Duodenal mucosa (tissue), 2 donors: ENCODE results near the gene ALG12.

Experiments used
- H3K27ac ChIP-seq: one replicate; pipeline ENCODE4 v1.7.0; 2013; ENCODE audit warnings: low read depth, low read length
- H3K27me3 ChIP-seq, 2 donors: one replicate each; pipeline ENCODE4 v1.7.0; 2013; ENCODE audit warnings: low read length in 2 of 2, control low read depth in 1 of 2; ENCODE audit not compliant: insufficient read depth in 2 of 2, control insufficient read depth in 1 of 2
- H3K36me3 ChIP-seq, 2 donors: one replicate each; pipeline ENCODE4 v1.7.0; 2013; ENCODE audit warnings: low read length in 2 of 2, control low read depth in 1 of 2; ENCODE audit not compliant: insufficient read depth in 2 of 2, control insufficient read depth in 1 of 2
- H3K4me1 ChIP-seq, 2 donors: one replicate each; pipeline ENCODE4 v1.7.0; 2013; ENCODE audit warnings: low read length in 2 of 2, control low read depth in 1 of 2; ENCODE audit not compliant: insufficient read depth in 2 of 2, control insufficient read depth in 1 of 2
- H3K4me3 ChIP-seq, 2 donors: one replicate each; pipeline ENCODE4 v1.7.0; 2013; ENCODE audit warnings: low read length in 2 of 2, low read depth in 1 of 2
- H3K9ac ChIP-seq, 2 donors: one replicate each; pipeline ENCODE4 v1.7.0; 2013; ENCODE audit warnings: low read length in 2 of 2, low read depth in 1 of 2
- H3K9me3 ChIP-seq, 2 donors: one replicate each; pipeline ENCODE4 v1.7.0; 2013; ENCODE audit warnings: low read length in 2 of 2, control low read depth in 1 of 2; ENCODE audit not compliant: control insufficient read depth in 1 of 2

The ALG12 gene

DNA sequence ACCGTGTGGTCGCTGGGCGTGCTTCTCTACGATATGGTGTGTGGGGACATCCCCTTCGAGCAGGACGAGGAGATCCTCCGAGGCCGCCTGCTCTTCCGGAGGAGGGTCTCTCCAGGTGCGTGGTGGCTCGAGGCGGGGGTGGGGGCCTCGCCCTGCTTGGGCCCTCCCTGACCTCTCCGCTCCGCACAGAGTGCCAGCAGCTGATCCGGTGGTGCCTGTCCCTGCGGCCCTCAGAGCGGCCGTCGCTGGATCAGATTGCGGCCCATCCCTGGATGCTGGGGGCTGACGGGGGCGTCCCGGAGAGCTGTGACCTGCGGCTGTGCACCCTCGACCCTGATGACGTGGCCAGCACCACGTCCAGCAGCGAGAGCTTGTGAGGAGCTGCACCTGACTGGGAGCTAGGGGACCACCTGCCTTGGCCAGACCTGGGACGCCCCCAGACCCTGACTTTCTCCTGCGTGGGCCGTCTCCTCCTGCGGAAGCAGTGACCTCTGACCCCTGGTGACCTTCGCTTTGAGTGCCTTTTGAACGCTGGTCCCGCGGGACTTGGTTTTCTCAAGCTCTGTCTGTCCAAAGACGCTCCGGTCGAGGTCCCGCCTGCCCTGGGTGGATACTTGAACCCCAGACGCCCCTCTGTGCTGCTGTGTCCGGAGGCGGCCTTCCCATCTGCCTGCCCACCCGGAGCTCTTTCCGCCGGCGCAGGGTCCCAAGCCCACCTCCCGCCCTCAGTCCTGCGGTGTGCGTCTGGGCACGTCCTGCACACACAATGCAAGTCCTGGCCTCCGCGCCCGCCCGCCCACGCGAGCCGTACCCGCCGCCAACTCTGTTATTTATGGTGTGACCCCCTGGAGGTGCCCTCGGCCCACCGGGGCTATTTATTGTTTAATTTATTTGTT lies 44.8 kb upstream of the ALG12 start:
- Histone ChIP-seq H3K4me1 (peaks cover 42 to 54% of the 10 kb centered on the region in 2 donors), H3K9me3 (no peaks in the 10 kb centered on the region), H3K9ac (peak overlapping the region; percentile 59 to 96), H3K27me3 (no peaks in the 10 kb centered on the region), H3K4me3 (peak overlapping the region; percentile 69 to 89), H3K27ac (peak overlapping the region; percentile 89), H3K36me3 (peaks cover 17 to 20% of the 10 kb centered on the region in 2 donors)

DNA sequence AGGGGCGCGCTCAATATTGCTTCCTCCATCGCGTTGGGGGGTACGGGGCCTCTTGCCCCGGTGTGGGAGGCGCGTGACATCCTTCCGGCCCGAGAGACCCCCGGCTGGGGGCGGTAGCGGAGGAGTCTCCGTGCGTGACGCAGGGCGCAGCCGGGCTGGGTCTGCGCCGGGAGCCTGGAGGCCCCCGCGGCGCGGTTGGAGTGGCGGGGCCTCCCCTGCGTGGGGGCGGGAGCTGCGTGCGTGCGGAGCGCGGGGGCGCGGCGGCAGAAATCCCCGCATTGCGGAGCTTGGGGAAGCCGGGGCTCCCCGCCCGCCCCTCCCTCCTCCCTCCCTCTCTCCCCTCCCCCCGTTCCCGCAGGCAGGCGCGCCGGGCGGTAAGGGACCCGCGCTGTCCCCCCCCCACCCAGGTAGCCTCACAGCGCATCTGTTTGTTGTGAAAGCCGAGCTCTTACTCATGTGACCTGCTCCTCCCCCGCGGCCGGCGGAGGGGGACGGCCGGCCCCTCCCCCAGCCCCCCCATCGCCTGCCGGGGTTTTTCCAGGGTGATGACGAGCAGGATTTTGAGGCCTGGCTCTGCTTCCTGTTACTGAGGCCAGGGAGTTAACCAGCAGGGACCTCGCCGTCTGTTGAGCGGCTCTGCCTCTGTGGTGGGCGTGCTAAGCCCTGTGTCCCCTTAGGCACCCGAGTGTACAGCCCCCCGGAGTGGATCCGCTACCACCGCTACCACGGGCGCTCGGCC lies 43.9 kb upstream of the ALG12 start:
- Histone ChIP-seq H3K27me3 (no peaks in the 10 kb centered on the region), H3K4me1 (peaks cover 42 to 48% of the 10 kb centered on the region in 2 donors), H3K27ac (peak overlapping the region; percentile 89), H3K4me3 (peak overlapping the region; percentile 81 to 89), H3K9me3 (no peaks in the 10 kb centered on the region), H3K9ac (peak overlapping the region; percentile 94 to 96), H3K36me3 (peaks cover 17 to 20% of the 10 kb centered on the region in 2 donors)

DNA sequence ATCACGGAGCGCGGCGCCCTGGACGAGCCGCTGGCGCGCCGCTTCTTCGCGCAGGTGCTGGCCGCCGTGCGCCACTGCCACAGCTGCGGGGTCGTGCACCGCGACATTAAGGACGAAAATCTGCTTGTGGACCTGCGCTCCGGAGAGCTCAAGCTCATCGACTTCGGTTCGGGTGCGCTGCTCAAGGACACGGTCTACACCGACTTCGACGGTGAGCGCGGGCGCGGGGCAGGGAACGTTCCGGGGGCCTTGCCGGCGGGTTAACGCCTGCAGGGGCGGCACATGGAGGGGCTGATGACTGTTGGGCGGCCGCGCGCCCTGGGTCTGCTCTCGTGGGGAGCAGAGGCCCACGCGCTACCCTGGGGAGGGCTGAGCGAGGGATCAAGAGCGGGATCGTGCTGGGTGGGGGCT lies 43.4 kb upstream of the ALG12 start:
- Histone ChIP-seq H3K9ac (peak overlapping the region; percentile 94 to 96), H3K27ac (peak overlapping the region; percentile 89), H3K36me3 (peaks cover 17 to 20% of the 10 kb centered on the region in 2 donors), H3K9me3 (no peaks in the 10 kb centered on the region), H3K27me3 (no peaks in the 10 kb centered on the region), H3K4me1 (peaks cover 36 to 44% of the 10 kb centered on the region in 2 donors), H3K4me3 (peak overlapping the region; percentile 81 to 89)

DNA sequence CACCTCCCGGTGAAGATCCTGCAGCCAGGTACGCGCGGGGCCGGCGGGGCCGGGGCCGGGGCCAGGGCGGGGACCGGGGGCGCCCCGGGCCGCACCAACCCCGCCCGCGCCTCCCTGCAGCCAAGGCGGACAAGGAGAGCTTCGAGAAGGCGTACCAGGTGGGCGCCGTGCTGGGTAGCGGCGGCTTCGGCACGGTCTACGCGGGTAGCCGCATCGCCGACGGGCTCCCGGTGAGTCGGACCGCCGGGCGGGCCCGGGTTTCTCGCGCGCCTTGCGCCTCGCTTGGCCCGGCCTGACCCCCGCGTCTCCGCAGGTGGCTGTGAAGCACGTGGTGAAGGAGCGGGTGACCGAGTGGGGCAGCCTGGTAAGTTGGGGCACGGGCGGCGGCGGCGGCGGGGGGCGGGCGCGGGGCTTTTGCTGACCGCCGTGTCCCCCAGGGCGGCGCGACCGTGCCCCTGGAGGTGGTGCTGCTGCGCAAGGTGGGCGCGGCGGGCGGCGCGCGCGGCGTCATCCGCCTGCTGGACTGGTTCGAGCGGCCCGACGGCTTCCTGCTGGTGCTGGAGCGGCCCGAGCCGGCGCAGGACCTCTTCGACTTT lies 42.9 kb upstream of the ALG12 start:
- peaks cover 31 to 40% of the 10 kb centered on the region in 2 donors for H3K4me1 ChIP-seq

DNA sequence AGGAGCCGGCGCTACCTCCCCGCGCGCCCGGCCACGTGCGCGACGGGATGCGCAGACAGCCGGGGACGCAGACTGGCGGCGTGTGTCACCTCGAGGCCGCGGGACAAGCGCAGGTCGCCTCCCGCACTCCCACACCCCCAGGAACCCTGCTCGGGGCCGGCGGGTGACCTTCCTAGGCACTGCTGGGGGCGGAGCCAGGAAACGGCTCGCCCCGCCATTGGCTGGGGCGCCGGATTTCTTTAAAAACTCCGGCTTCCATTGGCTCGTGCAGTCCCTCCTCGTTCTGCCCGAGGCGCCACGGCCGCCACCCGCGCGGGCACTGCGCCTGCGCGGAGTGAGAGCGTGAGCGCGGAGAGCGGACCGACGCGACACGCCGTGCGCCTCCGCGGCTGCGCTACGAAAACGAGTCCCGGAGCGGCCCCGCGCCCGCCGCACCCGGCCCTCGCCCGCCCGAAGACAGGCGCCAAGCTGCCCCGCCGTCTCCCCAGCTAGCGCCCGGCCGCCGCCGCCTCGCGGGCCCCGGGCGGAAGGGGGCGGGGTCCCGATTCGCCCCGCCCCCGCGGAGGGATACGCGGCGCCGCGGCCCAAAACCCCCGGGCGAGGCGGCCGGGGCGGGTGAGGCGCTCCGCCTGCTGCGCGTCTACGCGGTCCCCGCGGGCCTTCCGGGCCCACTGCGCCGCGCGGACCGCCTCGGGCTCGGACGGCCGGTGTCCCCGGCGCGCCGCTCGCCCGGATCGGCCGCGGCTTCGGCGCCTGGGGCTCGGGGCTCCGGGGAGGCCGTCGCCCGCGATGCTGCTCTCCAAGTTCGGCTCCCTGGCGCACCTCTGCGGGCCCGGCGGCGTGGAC lies 42.1 kb upstream of the ALG12 start, which contains the start of gene PIM3:
Gene PIM3, plus strand, starts transcription at position 614 of the 846 bp plus-strand sequence. Its CDS starts 176 bp downstream, at position 790.
- H3K9ac ChIP-seq, result peak within 1 kb of the TSS; percentile 94 to 96
- peak within 1 kb of the TSS; percentile 95 for H3K27ac ChIP-seq
- H3K4me1 ChIP-seq, result peaks cover 31 to 35% of the 10 kb centered on the region in 2 donors
- no peaks in the 10 kb centered on the region for H3K27me3 ChIP-seq
- H3K36me3 ChIP-seq, result peaks cover 17 to 20% of the 10 kb centered on the region in 2 donors
- H3K4me3 ChIP-seq, result peak within 1 kb of the TSS; percentile 81 to 89
- H3K9me3 ChIP-seq, result no peaks in the 10 kb centered on the region

More for the DNA sequence above, 42.9 kb upstream of the ALG12 start:
- Histone ChIP-seq H3K27ac (peak overlapping the region; percentile 89), H3K4me3 (peak overlapping the region; percentile 81 to 89), H3K9me3 (no peaks in the 10 kb centered on the region), H3K27me3 (no peaks in the 10 kb centered on the region), H3K9ac (peak overlapping the region; percentile 94 to 96), H3K36me3 (peaks cover 17 to 20% of the 10 kb centered on the region in 2 donors)

DNA sequence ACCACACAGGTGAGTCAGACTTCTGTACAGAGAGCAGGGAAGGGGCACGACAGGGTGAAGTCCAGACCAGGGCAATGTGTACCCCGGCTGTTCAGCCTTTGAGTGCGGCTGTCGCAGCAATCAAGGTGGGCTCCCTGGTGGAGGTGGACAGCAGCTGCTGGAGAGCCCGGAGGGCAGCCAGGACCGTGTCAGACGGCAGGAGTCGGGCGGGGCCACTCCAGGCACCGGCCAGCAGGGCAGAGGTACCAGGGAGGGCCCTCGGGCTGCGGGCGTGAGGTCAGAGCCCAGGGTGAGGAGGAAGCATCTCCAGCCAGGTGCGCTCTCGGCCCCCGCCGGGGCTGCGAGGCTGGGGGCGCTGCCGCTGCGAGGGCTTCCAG lies 41.5 kb upstream of the ALG12 start:
- H3K36me3 ChIP-seq, result peaks cover 17 to 20% of the 10 kb centered on the region in 2 donors
- H3K27ac ChIP-seq, result peak overlapping the region; percentile 95
- H3K9ac ChIP-seq, result peak overlapping the region; percentile 86 to 89
- no peaks in the 10 kb centered on the region for H3K27me3 ChIP-seq
- H3K4me1 ChIP-seq, result peaks cover 31 to 35% of the 10 kb centered on the region in 2 donors
- H3K9me3 ChIP-seq, result no peaks in the 10 kb centered on the region
- H3K4me3 ChIP-seq, result peak overlapping the region; percentile 74 to 77

DNA sequence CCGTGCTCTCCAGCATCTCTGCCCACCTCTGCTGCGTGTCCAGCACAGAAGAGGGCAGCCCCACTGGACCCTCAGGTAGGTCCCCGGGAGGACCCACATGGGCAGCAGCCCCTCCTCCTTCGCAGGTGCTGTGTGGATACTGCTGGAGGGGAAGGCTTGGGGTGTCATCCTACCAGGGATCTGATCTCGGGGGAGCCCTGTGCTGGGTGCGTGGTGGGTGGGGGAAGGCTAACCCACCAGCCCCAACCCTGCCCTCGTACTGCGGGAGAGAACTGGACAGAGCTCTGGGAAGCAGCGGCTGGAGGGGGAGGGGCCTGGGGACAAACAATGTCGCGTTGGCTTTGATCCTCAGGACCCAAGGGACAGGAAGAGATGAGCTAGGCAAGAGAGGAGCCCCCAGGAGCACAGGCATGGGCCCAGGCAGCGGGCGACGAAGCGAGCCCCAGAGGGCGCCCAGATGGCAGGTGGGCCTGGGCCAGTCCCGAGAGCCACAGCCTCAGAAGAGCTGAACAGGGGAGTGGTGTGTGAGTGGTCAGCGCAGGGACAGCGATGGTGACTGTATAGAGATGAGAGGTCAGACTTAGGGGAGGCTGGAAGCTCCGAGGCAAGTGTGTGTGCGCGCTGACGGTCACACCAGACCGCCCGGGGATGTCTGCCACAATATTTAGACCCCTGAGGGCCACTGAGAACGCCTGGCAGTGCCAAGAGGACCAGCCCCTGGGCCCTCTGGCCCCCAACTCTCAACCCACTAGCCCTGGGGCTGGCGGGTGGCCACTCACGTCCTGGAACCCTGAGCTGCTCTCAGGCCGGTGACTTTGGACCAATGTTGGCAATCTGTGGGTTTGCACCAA lies 40.9 kb upstream of the ALG12 start:
- Histone ChIP-seq H3K4me3 (peak overlapping the region; percentile 74 to 77), H3K36me3 (peaks cover 14 to 20% of the 10 kb centered on the region in 2 donors), H3K27ac (peak overlapping the region; percentile 95), H3K4me1 (peaks cover 31 to 33% of the 10 kb centered on the region in 2 donors), H3K9me3 (no peaks in the 10 kb centered on the region), H3K9ac (peak overlapping the region; percentile 86 to 89), H3K27me3 (no peaks in the 10 kb centered on the region)

DNA sequence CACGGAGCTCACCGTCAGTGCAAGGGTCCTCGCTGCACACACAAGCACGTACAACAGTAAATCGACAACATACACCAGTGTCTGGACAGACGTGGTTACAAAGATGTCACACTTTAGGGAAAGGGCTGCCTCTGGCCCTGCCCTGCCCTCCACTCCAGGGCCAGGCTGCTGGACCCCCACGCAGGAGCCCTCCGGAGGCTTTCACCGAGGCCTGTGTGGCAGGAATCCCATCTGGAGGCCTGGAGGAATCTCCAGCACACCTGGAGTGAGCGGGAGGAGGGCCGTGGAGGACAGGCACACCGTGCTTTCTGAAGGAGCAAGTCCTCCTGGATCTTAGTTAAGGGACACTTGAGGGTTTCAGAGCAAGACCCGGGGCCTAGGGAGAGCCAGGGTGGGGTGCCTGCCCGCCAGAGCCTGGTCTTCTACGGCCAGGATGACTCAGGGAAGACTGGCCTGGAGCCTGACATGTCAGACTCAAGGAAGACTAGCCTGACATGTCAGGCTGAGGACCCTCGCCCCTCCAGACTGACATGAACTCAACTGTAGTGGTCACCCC lies 40.2 kb upstream of the ALG12 start:
- Histone ChIP-seq H3K36me3 (peaks cover 11 to 17% of the 10 kb centered on the region in 2 donors), H3K9me3 (no peaks in the 10 kb centered on the region), H3K9ac (peak overlapping the region in 1 of 2 donors; percentile 13), H3K27me3 (no peaks in the 10 kb centered on the region), H3K4me1 (peaks cover 28 to 29% of the 10 kb centered on the region in 2 donors), H3K27ac (no peak overlapping the region), H3K4me3 (no peak overlapping the region)
